Measurements from ENCODE around the gene RUBCN.

The RUBCN gene

GRCh38 chr3:197736491-197737318 lies at the start of gene RUBCN:
RUBCN (minus strand) TSS chr3:197736904; CDS start chr3:197736719, 185 bp downstream.
- DNase-seq (ENCODE audit: low read depth, low spot score), result peak; percentile 78

GRCh38 chr3:197784019-197784585 lies 47.4 kb upstream of the RUBCN start:
- no peak for DNase-seq (ENCODE audit: low read depth, low spot score)

- DNase-seq (ENCODE audit: low read depth, low spot score), result no peak
Measured at GRCh38 chr3:197782230-197782629, 45.5 kb upstream of the RUBCN start.

GRCh38 chr3:197775317-197775716 lies 38.6 kb upstream of the RUBCN start:
- DNase-seq (ENCODE audit: low read depth, low spot score), result no peak

- no peak for DNase-seq (ENCODE audit: low read depth, low spot score)
Measured at GRCh38 chr3:197761784-197762183, 25.1 kb upstream of the RUBCN start.

- no peak for DNase-seq (ENCODE audit: low read depth, low spot score)
Measured at GRCh38 chr3:197758512-197758911, 21.8 kb upstream of the RUBCN start.

GRCh38 chr3:197756704-197757103 lies 20.0 kb upstream of the RUBCN start:
- DNase-seq (ENCODE audit: low read depth, low spot score), result no peak

- DNase-seq (ENCODE audit: low read depth, low spot score), result no peak
Measured at GRCh38 chr3:197753263-197753662, 16.6 kb upstream of the RUBCN start.

GRCh38 chr3:197752107-197752506 lies 15.4 kb upstream of the RUBCN start:
- no peak for DNase-seq (ENCODE audit: low read depth, low spot score)

- no peak for DNase-seq (ENCODE audit: low read depth, low spot score)
Measured at GRCh38 chr3:197750858-197751737, 14.4 kb upstream of the RUBCN start.

- DNase-seq (ENCODE audit: low read depth, low spot score), result no peak
Measured at GRCh38 chr3:197750396-197750831, 13.7 kb upstream of the RUBCN start.

GRCh38 chr3:197749601-197750395 lies 13.1 kb upstream of the RUBCN start, which contains the start of gene FYTTD1:
FYTTD1 (plus strand) TSS chr3:197749883; CDS start chr3:197749972, 89 bp downstream.
- no peak for DNase-seq (ENCODE audit: low read depth, low spot score)

- no peak for DNase-seq (ENCODE audit: low read depth, low spot score)
Measured at GRCh38 chr3:197749315-197749600, 12.6 kb upstream of the RUBCN start.

- DNase-seq (ENCODE audit: low read depth, low spot score), result no peak
Measured at GRCh38 chr3:197748597-197749314, 12.1 kb upstream of the RUBCN start.

- DNase-seq (ENCODE audit: low read depth, low spot score), result no peak
Measured at GRCh38 chr3:197746801-197747237, 10.1 kb upstream of the RUBCN start.

- no peak for DNase-seq (ENCODE audit: low read depth, low spot score)
Measured at GRCh38 chr3:197746209-197746608, 9.5 kb upstream of the RUBCN start.

GRCh38 chr3:197742787-197743186 lies 6.1 kb upstream of the RUBCN start:
- no peak for DNase-seq (ENCODE audit: low read depth, low spot score)

GRCh38 chr3:197737749-197738462 lies 1.2 kb upstream of the RUBCN start:
- no peak for DNase-seq (ENCODE audit: low read depth, low spot score)

GRCh38 chr3:197737319-197737649 lies 580 bp upstream of the RUBCN start:
- DNase-seq (ENCODE audit: low read depth, low spot score), result no peak

- DNase-seq (ENCODE audit: low read depth, low spot score), result no peak
Measured at GRCh38 chr3:197736010-197736490, 654 bp downstream of the RUBCN start.

All from brain pericyte (primary cell).